WERI-Rb-1 (cell line): ENCODE data around the gene DHX9.

Experiments
- DNase-seq: peaks from one replicate; pipeline ENCODE4 v3.0.0-alpha.2; 2020
- H3K27ac ChIP-seq: fragments of 250-450 bp; sonication (Bioruptor Pico); 2 replicates; pipeline ENCODE4 v1.5.1; 2020; ENCODE audit warnings: mild to moderate bottlenecking, moderate library complexity
- H3K27me3 ChIP-seq: fragments of 250-450 bp; sonication (Bioruptor Pico); 2 replicates; pipeline ENCODE4 v1.5.1; 2021; ENCODE audit warnings: mild to moderate bottlenecking, low read depth, moderate library complexity; ENCODE audit not compliant: insufficient read depth, severe bottlenecking
- H3K36me3 ChIP-seq: fragments of 250-450 bp; sonication (Bioruptor Pico); 2 replicates; pipeline ENCODE4 v1.5.1; 2020; ENCODE audit warnings: mild to moderate bottlenecking, moderate library complexity
- H3K4me3 ChIP-seq: 2 replicates; pipeline ENCODE4 v1.5.1; 2011; ENCODE audit warnings: low read depth, mild to moderate bottlenecking, control low read depth, low read length
- H3K9me3 ChIP-seq: fragments of 250-450 bp; sonication (Bioruptor Pico); 2 replicates; pipeline ENCODE4 v1.5.1; 2021; ENCODE audit warnings: mild to moderate bottlenecking, moderate library complexity; ENCODE audit not compliant: severe bottlenecking
- CTCF ChIP-seq: IDR thresholded peaks from 2 replicates; pipeline ENCODE4 v1.5.1; 2011; ENCODE audit warnings: low read depth, mild to moderate bottlenecking, control low read depth, inconsistent platforms, low read length

Gene DHX9

DNA sequence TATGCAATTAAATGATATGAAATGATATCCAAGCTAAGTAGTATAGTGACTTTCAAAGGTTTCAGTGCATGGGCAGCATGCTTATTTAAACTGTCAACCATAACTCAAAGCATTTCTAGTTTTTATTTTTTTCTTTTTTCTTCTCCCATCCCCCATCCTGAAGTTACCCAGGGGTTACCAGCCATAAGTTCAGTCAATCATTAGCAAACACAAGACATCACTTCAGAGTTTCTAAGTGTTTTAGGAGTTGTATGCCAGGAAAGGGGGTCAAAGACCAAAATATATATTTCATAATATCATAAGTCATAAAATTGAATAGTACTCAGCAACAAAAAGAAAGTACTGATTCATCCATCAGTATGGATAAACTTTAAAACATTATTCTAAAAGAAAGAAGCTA, 28.7 kb downstream of the DHX9 start:
- Histone ChIP-seq H3K9me3 (no peaks in the 10 kb centered on the region), H3K4me3 (no peak overlapping the region), H3K27me3 (no peaks in the 10 kb centered on the region), H3K27ac (no peak overlapping the region), H3K36me3 (peaks cover 77% of the 10 kb centered on the region)
- no peak for TF ChIP-seq CTCF
- DNase-seq: no peak

DNA sequence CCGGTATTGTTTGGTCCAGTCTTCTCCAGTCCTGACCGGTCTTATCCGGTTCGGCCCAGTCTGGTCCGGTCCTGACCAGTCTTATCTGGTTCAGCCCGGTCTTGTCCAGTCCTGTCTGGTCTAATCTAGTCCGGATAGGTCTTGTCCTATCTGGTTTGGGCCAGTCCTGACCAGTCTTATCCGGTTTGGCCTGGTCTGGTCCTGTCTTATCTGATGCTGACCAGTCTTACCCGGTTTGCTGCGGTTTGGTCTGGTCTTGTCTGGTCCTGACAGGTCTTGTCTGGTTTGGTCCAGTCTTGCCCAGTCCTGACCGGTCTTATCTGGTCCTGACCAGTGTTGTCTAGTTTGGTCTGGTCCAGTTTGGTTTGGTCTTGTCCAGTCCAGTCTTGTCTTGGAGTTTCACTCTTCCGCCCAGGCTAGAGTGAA, 30.1 kb downstream of the DHX9 start:
- no peak overlapping the region for H3K4me3 ChIP-seq
- no peak for TF ChIP-seq CTCF
- no peak for DNase-seq
- H3K9me3 ChIP-seq: no peaks in the 10 kb centered on the region
- no peak overlapping the region for H3K27ac ChIP-seq
- H3K36me3 ChIP-seq: peaks cover 71% of the 10 kb centered on the region
- no peaks in the 10 kb centered on the region for H3K27me3 ChIP-seq

DNA sequence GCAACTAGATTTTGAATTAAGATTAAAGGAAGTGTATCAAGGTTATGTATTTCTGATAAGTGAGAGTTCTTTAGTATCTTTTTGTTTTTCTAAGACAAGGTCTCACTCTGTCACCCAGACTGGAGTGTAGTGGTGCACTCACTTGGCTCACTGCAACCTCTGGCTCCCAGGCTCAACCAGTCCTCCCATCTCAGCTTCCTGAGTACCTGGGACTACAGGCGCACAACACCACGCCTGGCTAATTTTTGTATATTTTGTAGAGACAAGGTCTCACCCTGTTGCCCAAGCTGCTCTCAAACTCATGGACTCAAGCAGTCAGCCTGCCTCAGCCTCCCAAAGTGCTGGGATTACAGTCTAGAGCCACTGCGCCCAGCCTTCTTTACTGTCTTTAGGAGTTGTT, 33.7 kb downstream of the DHX9 start:
- DNase-seq: no peak
- TF ChIP-seq CTCF: no peak
- no peaks in the 10 kb centered on the region for H3K27me3 ChIP-seq
- no peak overlapping the region for H3K27ac ChIP-seq
- no peak overlapping the region for H3K4me3 ChIP-seq
- peaks cover 71% of the 10 kb centered on the region for H3K36me3 ChIP-seq
- H3K9me3 ChIP-seq: no peaks in the 10 kb centered on the region

DNA sequence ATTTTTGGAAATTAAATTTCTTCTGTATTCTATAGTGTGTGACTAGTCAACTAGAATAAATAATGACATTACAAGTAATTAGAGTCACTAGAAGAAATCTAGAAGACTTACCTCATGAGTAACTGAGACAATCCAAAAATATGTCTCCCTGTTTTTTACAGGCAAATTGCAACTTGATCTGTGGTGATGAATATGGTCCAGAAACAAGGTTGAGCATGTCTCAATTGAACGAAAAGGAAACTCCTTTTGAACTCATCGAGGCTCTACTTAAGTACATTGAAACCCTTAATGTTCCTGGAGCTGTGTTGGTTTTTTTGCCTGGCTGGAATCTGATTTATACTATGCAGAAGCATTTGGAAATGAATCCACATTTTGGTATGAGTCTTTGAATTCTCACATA, 36.7 kb downstream of the DHX9 start:
- no peak overlapping the region for H3K4me3 ChIP-seq
- no peak for DNase-seq
- no peak overlapping the region for H3K27ac ChIP-seq
- H3K27me3 ChIP-seq: no peaks in the 10 kb centered on the region
- H3K36me3 ChIP-seq: peaks cover 73% of the 10 kb centered on the region
- TF ChIP-seq CTCF: no peak
- no peaks in the 10 kb centered on the region for H3K9me3 ChIP-seq

DNA sequence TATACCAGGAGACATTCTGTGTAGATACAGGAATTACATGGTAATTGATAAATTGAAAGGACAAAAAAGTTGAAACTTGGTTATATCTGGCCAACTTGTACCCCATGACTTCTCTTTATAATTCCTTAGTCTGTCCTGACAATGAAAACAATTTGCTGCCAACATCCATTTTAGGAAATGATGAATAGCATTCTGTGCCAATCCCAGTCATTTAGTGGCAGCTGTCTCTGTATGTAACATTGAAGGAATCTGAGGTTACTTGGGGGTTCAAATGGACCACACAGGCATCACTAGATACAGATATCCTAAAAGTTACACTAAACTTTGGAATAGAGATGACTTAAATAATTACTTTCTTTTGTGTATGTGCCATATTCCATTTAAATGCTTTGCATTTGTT, 38.2 kb downstream of the DHX9 start:
- no peaks in the 10 kb centered on the region for H3K27me3 ChIP-seq
- no peak for TF ChIP-seq CTCF
- no peaks in the 10 kb centered on the region for H3K9me3 ChIP-seq
- peaks cover 74% of the 10 kb centered on the region for H3K36me3 ChIP-seq
- no peak for DNase-seq
- H3K27ac ChIP-seq: no peak overlapping the region
- no peak overlapping the region for H3K4me3 ChIP-seq

DNA sequence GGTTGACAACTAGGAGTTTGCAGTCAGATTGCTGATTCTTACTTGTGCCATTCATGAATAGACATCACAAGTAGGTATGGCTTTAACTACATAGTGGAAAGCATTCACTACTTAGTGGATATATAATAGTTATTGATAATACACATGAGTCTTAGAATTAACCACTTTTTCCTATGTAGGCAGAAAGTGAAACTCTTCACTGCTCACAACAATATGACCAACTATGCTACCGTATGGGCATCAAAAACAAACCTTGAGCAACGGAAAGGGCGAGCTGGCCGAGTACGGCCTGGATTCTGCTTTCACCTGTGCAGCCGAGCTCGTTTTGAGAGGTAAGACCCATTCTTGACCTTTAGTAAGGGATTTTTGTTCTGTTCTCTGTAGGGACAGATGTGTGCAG, 38.7 kb downstream of the DHX9 start:
- DNase-seq: no peak
- Histone ChIP-seq H3K27ac (no peak overlapping the region), H3K36me3 (peaks cover 77% of the 10 kb centered on the region), H3K4me3 (no peak overlapping the region), H3K9me3 (no peaks in the 10 kb centered on the region), H3K27me3 (no peaks in the 10 kb centered on the region)
- no peak for TF ChIP-seq CTCF
